ENCODE results near the gene LPAR3.

DNA sequence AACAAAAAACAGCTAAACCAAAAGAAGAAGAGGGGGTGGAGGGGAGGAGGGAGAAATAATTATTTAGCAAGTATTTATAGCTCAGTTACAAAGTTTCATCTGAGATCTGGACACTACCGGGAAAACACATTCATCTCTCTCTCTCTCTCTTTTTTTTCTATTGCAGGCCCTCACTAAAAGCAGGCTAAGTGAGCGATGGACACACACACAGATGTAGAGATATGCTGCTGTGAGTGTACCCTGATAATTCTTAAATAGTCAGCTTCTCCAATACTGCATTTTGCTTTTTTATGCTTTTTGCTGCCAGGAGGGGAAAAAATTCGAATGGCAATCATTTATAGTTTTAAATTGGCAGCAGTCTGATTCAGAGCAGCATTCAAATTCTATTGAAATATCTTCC is 65.0 kb downstream of the LPAR3 start:
- TF ChIP-seq, protein P1, sequence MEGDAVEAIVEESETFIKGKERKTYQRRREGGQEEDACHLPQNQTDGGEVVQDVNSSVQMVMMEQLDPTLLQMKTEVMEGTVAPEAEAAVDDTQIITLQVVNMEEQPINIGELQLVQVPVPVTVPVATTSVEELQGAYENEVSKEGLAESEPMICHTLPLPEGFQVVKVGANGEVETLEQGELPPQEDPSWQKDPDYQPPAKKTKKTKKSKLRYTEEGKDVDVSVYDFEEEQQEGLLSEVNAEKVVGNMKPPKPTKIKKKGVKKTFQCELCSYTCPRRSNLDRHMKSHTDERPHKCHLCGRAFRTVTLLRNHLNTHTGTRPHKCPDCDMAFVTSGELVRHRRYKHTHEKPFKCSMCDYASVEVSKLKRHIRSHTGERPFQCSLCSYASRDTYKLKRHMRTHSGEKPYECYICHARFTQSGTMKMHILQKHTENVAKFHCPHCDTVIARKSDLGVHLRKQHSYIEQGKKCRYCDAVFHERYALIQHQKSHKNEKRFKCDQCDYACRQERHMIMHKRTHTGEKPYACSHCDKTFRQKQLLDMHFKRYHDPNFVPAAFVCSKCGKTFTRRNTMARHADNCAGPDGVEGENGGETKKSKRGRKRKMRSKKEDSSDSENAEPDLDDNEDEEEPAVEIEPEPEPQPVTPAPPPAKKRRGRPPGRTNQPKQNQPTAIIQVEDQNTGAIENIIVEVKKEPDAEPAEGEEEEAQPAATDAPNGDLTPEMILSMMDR (conservative IDR thresholded peaks at IDR 0.05), result no peak
- TF ChIP-seq ZFX (IDR thresholded peaks at IDR 0.05), result no peak
